GM18505 (cell line): ENCODE results near the gene ARL17B.
A peak's percentile ranks its signal among the peaks of the same experiment; 100 is the strongest.
"Not testable (repeated sequence)": the region's sequence is repeated elsewhere in the genome, so short reads cannot be mapped to it uniquely, and the experiment has no call there.

Source experiments
- ATAC-seq: cut with Tn5 transposase; IDR thresholded peaks from one replicate; pipeline ENCODE4 v1.9.1; 2021; ENCODE audit not compliant: unreplicated experiment
- POLR2A ChIP-seq: IDR thresholded peaks from 4 replicates; pipeline ENCODE4 v1.6.1; 2011; ENCODE audit warnings: borderline replicate concordance; ENCODE audit not compliant: insufficient read depth, insufficient read length; ENCODE audit errors: extremely low read depth

Gene ARL17B

GRCh38 chr17:46290906-46291546, 70.5 kb downstream of the ARL17B start:
- peak; percentile 89 for ATAC-seq

- ATAC-seq = not testable (repeated sequence)
Measured at GRCh38 chr17:46287587-46287986, 74.0 kb downstream of the ARL17B start.

- not testable (repeated sequence) for ATAC-seq
Measured at GRCh38 chr17:46286764-46287221, 74.8 kb downstream of the ARL17B start.

- not testable (repeated sequence) for ATAC-seq
Measured at GRCh38 chr17:46285500-46285899, 76.1 kb downstream of the ARL17B start.

GRCh38 chr17:46284467-46284866, 77.1 kb downstream of the ARL17B start:
- not testable (repeated sequence) for ATAC-seq

- not testable (repeated sequence) for ATAC-seq
Measured at GRCh38 chr17:46282635-46283034, 78.9 kb downstream of the ARL17B start.

GRCh38 chr17:46281336-46281735, 80.2 kb downstream of the ARL17B start:
- not testable (repeated sequence) for ATAC-seq

GRCh38 chr17:46276728-46277479, 84.7 kb downstream of the ARL17B start:
- not testable (repeated sequence) for ATAC-seq

GRCh38 chr17:46274238-46274637, 87.3 kb downstream of the ARL17B start:
- TF ChIP-seq POLR2A = no peak
- ATAC-seq = no peak

- no peak for TF ChIP-seq POLR2A
- ATAC-seq = no peak
Measured at GRCh38 chr17:46273541-46274236, 87.9 kb downstream of the ARL17B start.

GRCh38 chr17:46270032-46270431, 91.5 kb downstream of the ARL17B start:
- ATAC-seq = no peak
- TF ChIP-seq POLR2A = no peak

- TF ChIP-seq POLR2A = peak; percentile 82
- ATAC-seq = peak; percentile 85
Measured at GRCh38 chr17:46266656-46267544, 94.7 kb downstream of the ARL17B start.

- ATAC-seq = not testable (repeated sequence)
Measured at GRCh38 chr17:46266063-46266655, 95.4 kb downstream of the ARL17B start.
